Cardiac muscle cell (in vitro differentiated cells and primary cell): ENCODE results near the gene DHFR2. TPM values are rescaled to one million over a fixed set of nuclear protein-coding genes. Genes with fewer than 3 reads are reported as not detected.

Source experiments
- DNase-seq, 2 donors: peaks; one replicate each; pipeline versions ENCODE4 v3.0.0 to v3.0.0-alpha.2; 2010 to 2017; ENCODE audit warnings: low read depth in 1 of 2, low spot score in 1 of 2
- H3K27ac ChIP-seq: fragments of 200-600 bp; sonication (generic); 2 replicates; pipeline ENCODE4 v1.5.1; 2016
- H3K27me3 ChIP-seq: fragments of 200-600 bp; sonication (generic); 2 replicates; pipeline ENCODE4 v1.6.0; 2016; ENCODE audit warnings: control low read depth
- H3K36me3 ChIP-seq: fragments of 200-600 bp; sonication (generic); 2 replicates; pipeline ENCODE4 v1.5.1; 2016; ENCODE audit warnings: control low read depth
- H3K4me1 ChIP-seq: fragments of 200-600 bp; sonication (generic); 2 replicates; pipeline ENCODE4 v1.8.1; 2017; ENCODE audit warnings: low read depth, mild to moderate bottlenecking, mixed run types
- H3K4me3 ChIP-seq: fragments of 200-600 bp; sonication (generic); 2 replicates; pipeline ENCODE4 v1.5.1; 2016; ENCODE audit warnings: mild to moderate bottlenecking
- H3K9me3 ChIP-seq: fragments of 200-600 bp; sonication (generic); 2 replicates; pipeline ENCODE4 v1.5.1; 2017; ENCODE audit warnings: low read depth, mild to moderate bottlenecking, control low read depth
- polyA plus RNA-seq: library from polyadenylated mRNA; unstranded; fragments of >200 nt; fragmentation: Nextera tagmentation; extraction: Ambion mirVana; gene quantifications from 2 replicates; pipeline ENCODE4 v1.2.1, GENCODE V29; 2016
- total RNA-seq: library from RNA; depleted of rRNA; stranded (reverse); fragments of >200 nt; gene quantifications from 2 replicates; pipeline ENCODE4 v1.2.3, GENCODE V29; 2016
- TF ChIP-seq, protein P1 (sequence below): IDR thresholded peaks from 2 replicates; pipeline ENCODE4 v1.5.1; 2012; ENCODE audit warnings: low read depth, mild to moderate bottlenecking, low read length

The DHFR2 gene
- total and polyA plus RNA-seq, 2 experiments from 2014 or later = 1.5 to 3.4 TPM

DNA sequence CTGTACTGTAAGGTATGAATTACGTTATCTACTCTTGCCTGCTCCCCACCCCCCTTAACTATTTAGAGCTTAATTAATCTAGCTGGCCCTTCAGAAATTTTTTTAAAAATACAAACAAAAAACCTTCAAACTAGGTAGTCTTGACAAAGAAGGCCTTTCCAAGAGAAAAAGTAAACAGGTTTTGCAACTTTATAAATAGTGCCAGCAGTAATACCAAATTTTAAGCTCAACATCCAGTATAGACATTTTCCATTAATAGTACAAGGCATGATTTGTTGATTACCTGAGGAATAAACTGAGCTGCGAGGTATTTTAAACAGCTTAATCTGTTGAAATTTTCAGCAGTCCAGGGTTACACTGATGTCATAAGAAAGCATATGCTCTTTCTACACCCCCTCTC is 54.5 kb downstream of the DHFR2 start:
- no peak for DNase-seq
- Histone ChIP-seq H3K4me3 (no peak overlapping the region), H3K4me1 (no peaks in the 10 kb centered on the region), H3K27ac (no peak overlapping the region), H3K27me3 (no peaks in the 10 kb centered on the region), H3K9me3 (no peaks in the 10 kb centered on the region), H3K36me3 (no peaks in the 10 kb centered on the region)
- TF ChIP-seq, protein P1, sequence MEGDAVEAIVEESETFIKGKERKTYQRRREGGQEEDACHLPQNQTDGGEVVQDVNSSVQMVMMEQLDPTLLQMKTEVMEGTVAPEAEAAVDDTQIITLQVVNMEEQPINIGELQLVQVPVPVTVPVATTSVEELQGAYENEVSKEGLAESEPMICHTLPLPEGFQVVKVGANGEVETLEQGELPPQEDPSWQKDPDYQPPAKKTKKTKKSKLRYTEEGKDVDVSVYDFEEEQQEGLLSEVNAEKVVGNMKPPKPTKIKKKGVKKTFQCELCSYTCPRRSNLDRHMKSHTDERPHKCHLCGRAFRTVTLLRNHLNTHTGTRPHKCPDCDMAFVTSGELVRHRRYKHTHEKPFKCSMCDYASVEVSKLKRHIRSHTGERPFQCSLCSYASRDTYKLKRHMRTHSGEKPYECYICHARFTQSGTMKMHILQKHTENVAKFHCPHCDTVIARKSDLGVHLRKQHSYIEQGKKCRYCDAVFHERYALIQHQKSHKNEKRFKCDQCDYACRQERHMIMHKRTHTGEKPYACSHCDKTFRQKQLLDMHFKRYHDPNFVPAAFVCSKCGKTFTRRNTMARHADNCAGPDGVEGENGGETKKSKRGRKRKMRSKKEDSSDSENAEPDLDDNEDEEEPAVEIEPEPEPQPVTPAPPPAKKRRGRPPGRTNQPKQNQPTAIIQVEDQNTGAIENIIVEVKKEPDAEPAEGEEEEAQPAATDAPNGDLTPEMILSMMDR = no peak

Other genes starting within 250 kb of the DHFR2 start
- 29.5 and 48.6 TPM in 2 replicates for gene PROS1, start 89.0 kb downstream of the DHFR2 start, total RNA-seq
- gene PROS1, start 89.0 kb downstream of the DHFR2 start, polyA plus RNA-seq = 32.6 and 40.4 TPM in 2 replicates
- 5.4 and 6.8 TPM in 2 replicates for gene ARL13B, start 82.8 kb downstream of the DHFR2 start, total RNA-seq
- 8.5 and 8.8 TPM in 2 replicates for gene ARL13B, start 82.8 kb downstream of the DHFR2 start, polyA plus RNA-seq
- not detected in 2 replicates for gene STX19, start 34.3 kb downstream of the DHFR2 start, total RNA-seq
- gene STX19, start 34.3 kb downstream of the DHFR2 start, polyA plus RNA-seq = 0.45 TPM in 1 of 2 replicates, not detected in the other
- 6.0 and 7.3 TPM in 2 replicates for gene NSUN3, start 145 bp upstream of the DHFR2 start, total RNA-seq
- 9.1 and 10.1 TPM in 2 replicates for gene NSUN3, start 145 bp upstream of the DHFR2 start, polyA plus RNA-seq